Measurements from ENCODE around the gene CCDC122.

DNA sequence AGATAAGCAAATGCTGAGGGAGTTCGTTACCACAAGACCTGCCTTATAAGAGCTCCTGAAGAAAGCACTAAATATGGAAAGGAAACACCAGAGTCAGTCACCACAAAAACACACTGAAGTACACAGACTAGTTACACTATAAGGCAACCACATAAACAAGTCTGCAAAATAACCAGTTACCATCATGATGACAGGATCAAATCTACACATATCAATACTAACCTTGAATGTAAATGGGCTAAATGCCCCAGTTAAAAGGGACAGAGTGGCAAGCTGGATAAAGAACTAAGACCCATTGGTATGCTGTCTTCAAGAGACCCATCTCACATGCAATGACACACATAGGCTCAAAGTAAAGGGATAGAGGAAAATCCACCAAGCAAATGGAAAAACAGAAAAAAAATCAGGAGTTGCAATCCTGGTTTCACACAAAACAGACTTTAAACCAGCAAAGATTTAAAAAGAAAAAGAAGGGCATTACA is 26.6 kb downstream of the CCDC122 start:
- no peak for TF ChIP-seq POLR2AphosphoS5 (IDR thresholded peaks at IDR 0.05; ENCODE audit: low read depth, low read length)
- TF ChIP-seq TAF1 (IDR thresholded peaks at IDR 0.05; ENCODE audit: borderline replicate concordance, insufficient read depth, low read length), result no peak
- TF ChIP-seq REST (IDR thresholded peaks at IDR 0.05; ENCODE audit: insufficient read depth in 1 of 2, low read depth in 2 of 2, low read length in 2 of 2), result no peak

Measured in PFSK-1 (cell line).